Smooth muscle cell (in vitro differentiated cells): Measurements from ENCODE around the gene ADAM17. TPM values are rescaled to one million over a fixed set of nuclear protein-coding genes. Genes with fewer than 3 reads are reported as not detected.
A peak's percentile ranks its signal among the peaks of the same experiment; 100 is the strongest.
"Not testable (repeated sequence)": the region's sequence is repeated elsewhere in the genome, so short reads cannot be mapped to it uniquely, and the experiment has no call there.

Experiments used
- DNase-seq: peaks from one replicate; lab custom pipeline; 2025; ENCODE audit not compliant: unreplicated experiment; lab: John Stamatoyannopoulos, UW
- H2AFZ ChIP-seq: fragments of 200-600 bp; sonication (generic); 2 replicates; pipeline ENCODE4 v1.6.0; 2016; ENCODE audit warnings: antibody characterized with exemption, low read depth, mild to moderate bottlenecking
- H3F3A ChIP-seq: fragments of 200-600 bp; sonication (generic); 2 replicates; pipeline ENCODE4 v1.6.0; 2017; ENCODE audit warnings: antibody characterized with exemption, low read depth
- H3K27ac ChIP-seq: fragments of 200-600 bp; sonication (generic); 2 replicates; pipeline ENCODE4 v1.5.1; 2016; ENCODE audit warnings: low read depth, mild to moderate bottlenecking
- H3K27me3 ChIP-seq: fragments of 200-600 bp; sonication (generic); 2 replicates; pipeline ENCODE4 v1.6.1; 2016; ENCODE audit warnings: low read depth, mild to moderate bottlenecking
- H3K36me3 ChIP-seq: fragments of 200-600 bp; sonication (generic); 2 replicates; pipeline ENCODE4 v1.5.1; 2016; ENCODE audit warnings: low read depth
- H3K4me1 ChIP-seq: fragments of 200-600 bp; sonication (generic); 2 replicates; pipeline ENCODE4 v1.5.1; 2016; ENCODE audit warnings: low read depth
- H3K4me2 ChIP-seq: fragments of 200-600 bp; sonication (generic); 2 replicates; pipeline ENCODE4 v1.6.0; 2016; ENCODE audit warnings: mild to moderate bottlenecking
- H3K4me3 ChIP-seq: fragments of 200-600 bp; sonication (generic); 2 replicates; pipeline ENCODE4 v1.5.1; 2016; ENCODE audit warnings: mild to moderate bottlenecking
- H3K79me2 ChIP-seq: fragments of 200-600 bp; sonication (generic); 2 replicates; pipeline ENCODE4 v1.6.0; 2016; ENCODE audit warnings: low read depth, mild to moderate bottlenecking
- H3K9ac ChIP-seq: fragments of 200-600 bp; sonication (generic); 2 replicates; pipeline ENCODE4 v1.6.0; 2016; ENCODE audit warnings: low read depth
- H3K9me3 ChIP-seq: fragments of 200-600 bp; sonication (generic); replicated peaks from 2 replicates; pipeline ENCODE4 v1.5.1; 2016; ENCODE audit warnings: low read depth
- H4K20me1 ChIP-seq: fragments of 200-600 bp; sonication (generic); 2 replicates; pipeline ENCODE4 v1.6.0; 2016; ENCODE audit warnings: low read depth
- WGBS: methylation state at CpG from one replicate; pipeline ENCODE4 v1.1.7; 2016; ENCODE audit warnings: low lambda C conversion rate; 5-methylcytosine and 5-hydroxymethylcytosine counted together
- polyA plus RNA-seq: library from polyadenylated mRNA; unstranded; fragments of >200 nt; fragmentation: Nextera tagmentation; extraction: Ambion mirVana; gene quantifications from 2 replicates; pipeline ENCODE4 v1.2.1, GENCODE V29; 2016
- total RNA-seq: library from RNA; depleted of rRNA; stranded (reverse); fragments of >200 nt; gene quantifications from 2 replicates; pipeline ENCODE4 v1.2.3, GENCODE V29; 2014
- TF ChIP-seq, protein P1 (sequence below): fragments of 200-600 bp; sonication (generic); IDR thresholded peaks from 2 replicates; pipeline ENCODE4 v1.5.1; 2017; ENCODE audit warnings: borderline replicate concordance, mild to moderate bottlenecking, antibody characterized with exemption; ENCODE audit not compliant: insufficient read depth, poor library complexity, severe bottlenecking

Gene ADAM17
- total and polyA plus RNA-seq, 2 experiments from 2014 or later, result 8.9 to 18.3 TPM

GRCh38 chr2:9599430-9599829, 43.8 kb upstream of the ADAM17 start:
- WGBS, result 100% methylated on average over 1 of the region's 1 CpG
- Histone ChIP-seq H3K79me2 (peaks cover 98% of the 10 kb centered on the region), H3K4me1 (peaks cover 5% of the 10 kb centered on the region), H3K9me3 (peaks cover 16% of the 10 kb centered on the region), H3K27ac (no peak overlapping the region), H3K36me3 (peaks cover 28% of the 10 kb centered on the region), H2AFZ (no peak overlapping the region), H4K20me1 (peaks cover 91% of the 10 kb centered on the region), H3F3A (no peaks in the 10 kb centered on the region), H3K27me3 (no peaks in the 10 kb centered on the region), H3K4me3 (no peak overlapping the region), H3K9ac (no peak overlapping the region), H3K4me2 (no peak overlapping the region)
- TF ChIP-seq, protein P1, sequence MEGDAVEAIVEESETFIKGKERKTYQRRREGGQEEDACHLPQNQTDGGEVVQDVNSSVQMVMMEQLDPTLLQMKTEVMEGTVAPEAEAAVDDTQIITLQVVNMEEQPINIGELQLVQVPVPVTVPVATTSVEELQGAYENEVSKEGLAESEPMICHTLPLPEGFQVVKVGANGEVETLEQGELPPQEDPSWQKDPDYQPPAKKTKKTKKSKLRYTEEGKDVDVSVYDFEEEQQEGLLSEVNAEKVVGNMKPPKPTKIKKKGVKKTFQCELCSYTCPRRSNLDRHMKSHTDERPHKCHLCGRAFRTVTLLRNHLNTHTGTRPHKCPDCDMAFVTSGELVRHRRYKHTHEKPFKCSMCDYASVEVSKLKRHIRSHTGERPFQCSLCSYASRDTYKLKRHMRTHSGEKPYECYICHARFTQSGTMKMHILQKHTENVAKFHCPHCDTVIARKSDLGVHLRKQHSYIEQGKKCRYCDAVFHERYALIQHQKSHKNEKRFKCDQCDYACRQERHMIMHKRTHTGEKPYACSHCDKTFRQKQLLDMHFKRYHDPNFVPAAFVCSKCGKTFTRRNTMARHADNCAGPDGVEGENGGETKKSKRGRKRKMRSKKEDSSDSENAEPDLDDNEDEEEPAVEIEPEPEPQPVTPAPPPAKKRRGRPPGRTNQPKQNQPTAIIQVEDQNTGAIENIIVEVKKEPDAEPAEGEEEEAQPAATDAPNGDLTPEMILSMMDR, result no peak
- DNase-seq, result no peak

- peaks cover 28% of the 10 kb centered on the region for H3K36me3 ChIP-seq
- H2AFZ ChIP-seq, result no peak overlapping the region
- peaks cover 92% of the 10 kb centered on the region for H4K20me1 ChIP-seq
- WGBS, result 93% methylated on average over 10 of the region's 10 CpGs
- no peak for DNase-seq
- TF ChIP-seq, protein P1, result no peak
- no peak overlapping the region for H3K4me2 ChIP-seq
- peaks cover 5% of the 10 kb centered on the region for H3K4me1 ChIP-seq
- H3K9me3 ChIP-seq, result peaks cover 16% of the 10 kb centered on the region
- no peak overlapping the region for H3K9ac ChIP-seq
- H3K27me3 ChIP-seq, result no peaks in the 10 kb centered on the region
- H3K27ac ChIP-seq, result no peak overlapping the region
- H3K79me2 ChIP-seq, result peaks cover 98% of the 10 kb centered on the region
- no peaks in the 10 kb centered on the region for H3F3A ChIP-seq
- no peak overlapping the region for H3K4me3 ChIP-seq
Measured at GRCh38 chr2:9596621-9597311, 41.1 kb upstream of the ADAM17 start.

DNA sequence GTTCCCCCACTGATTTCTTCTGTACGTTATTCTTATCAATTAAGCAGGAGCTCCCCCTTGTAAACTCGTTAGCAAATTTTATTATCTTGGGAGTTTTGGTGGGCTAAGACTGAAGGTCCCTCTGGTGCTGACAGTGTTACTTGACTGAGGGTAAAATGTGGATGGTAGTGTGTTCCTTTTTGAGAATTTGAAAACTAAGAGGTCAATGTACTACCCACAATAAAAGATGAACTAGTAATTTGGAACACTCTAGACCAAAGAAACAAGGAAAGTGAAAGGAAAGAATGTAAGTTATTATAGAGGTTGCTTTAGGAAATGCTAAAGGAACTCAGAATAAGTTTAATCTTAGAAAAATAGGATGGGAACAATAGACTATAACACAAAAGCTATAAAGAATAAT, 40.1 kb upstream of the ADAM17 start:
- Histone ChIP-seq H3K36me3 (peaks cover 28% of the 10 kb centered on the region), H3K4me3 (no peak overlapping the region), H3K9ac (no peak overlapping the region), H3F3A (no peaks in the 10 kb centered on the region), H3K27ac (peak overlapping the region; percentile 84), H2AFZ (no peak overlapping the region), H3K79me2 (peaks cover 98% of the 10 kb centered on the region), H3K27me3 (no peaks in the 10 kb centered on the region), H4K20me1 (peaks cover 93% of the 10 kb centered on the region), H3K4me2 (no peak overlapping the region), H3K4me1 (peaks cover 5% of the 10 kb centered on the region), H3K9me3 (peaks cover 12% of the 10 kb centered on the region)
- DNase-seq, result no peak
- TF ChIP-seq, protein P1, result no peak
- WGBS, result 46% methylated on average over 2 of the region's 2 CpGs

DNA sequence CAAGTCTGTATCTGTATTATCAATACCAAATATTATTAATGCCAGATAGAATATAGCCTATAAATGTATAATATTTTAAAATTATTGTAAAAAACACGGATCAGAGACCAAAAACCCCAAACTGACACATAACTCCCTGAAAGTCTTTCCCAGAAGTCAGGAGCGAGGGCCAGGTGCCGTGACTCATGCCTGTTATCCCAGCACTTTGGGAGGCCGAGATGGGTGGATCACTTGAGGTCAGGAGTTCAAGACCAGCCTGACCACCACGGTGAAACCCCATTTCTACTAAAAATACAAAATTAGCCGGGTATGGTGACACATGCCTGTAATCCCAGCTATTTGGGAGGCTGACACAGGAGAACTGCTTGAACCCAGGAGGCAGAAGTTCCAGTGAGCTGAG, 39.6 kb upstream of the ADAM17 start:
- H3K27me3 ChIP-seq, H3K9ac ChIP-seq, H2AFZ ChIP-seq, H3K4me3 ChIP-seq, H3K9me3 ChIP-seq, DNase-seq, H3K4me1 ChIP-seq, H3F3A ChIP-seq: not testable (repeated sequence)
- 58% methylated on average over 6 of the region's 6 CpGs for WGBS
- H3K36me3 ChIP-seq, result peaks cover 28% of the 10 kb centered on the region
- peak overlapping the region; percentile 58 for H3K4me2 ChIP-seq
- H3K79me2 ChIP-seq, result peaks cover 98% of the 10 kb centered on the region
- peaks cover 93% of the 10 kb centered on the region for H4K20me1 ChIP-seq
- peak overlapping the region; percentile 84 for H3K27ac ChIP-seq
